Stimulated activated memory B cell treated with anti-CD40 and anti-IgM and Interleukin-4, amounts not matched to agents 10 μg/mL and 1 μg/mL and 100 μg/mL, for 72 hours (primary cell): ENCODE results near the gene PTPRK.

Experiments
- ATAC-seq: fragments of 150-1000 bp; cut with Tn5 transposase; 2 replicates; pipeline ENCODE4 v1.10.0; 2021
- H3K27ac Mint-ChIP-seq: one replicate; pipeline ENCODE4 v1.8.0; 2022; ENCODE audit warnings: mild to moderate bottlenecking, mixed read lengths
- H3K27me3 Mint-ChIP-seq: one replicate; pipeline ENCODE4 v1.8.0; 2022; ENCODE audit warnings: mixed read lengths
- H3K36me3 Mint-ChIP-seq: one replicate; pipeline ENCODE4 v1.8.0; 2022; ENCODE audit warnings: mixed read lengths
- H3K4me1 Mint-ChIP-seq: one replicate; pipeline ENCODE4 v1.8.0; 2022; ENCODE audit warnings: mixed read lengths
- H3K4me3 Mint-ChIP-seq: one replicate; pipeline ENCODE4 v1.8.0; 2022; ENCODE audit warnings: mild to moderate bottlenecking, moderate library complexity, mixed read lengths
- H3K9me3 Mint-ChIP-seq: one replicate; pipeline ENCODE4 v1.8.0; 2022; ENCODE audit warnings: mixed read lengths

Gene PTPRK

GRCh38 chr6:128370072-128370471, 150.3 kb downstream of the PTPRK start:
- Mint-ChIP-seq H3K27me3 (no peaks in the 10 kb centered on the region), H3K4me3 (no peak overlapping the region), H3K36me3 (no peaks in the 10 kb centered on the region), H3K27ac (no peak overlapping the region), H3K9me3 (peaks cover 10% of the 10 kb centered on the region), H3K4me1 (no peaks in the 10 kb centered on the region)
- ATAC-seq = no peak

GRCh38 chr6:128368213-128368944, 152.0 kb downstream of the PTPRK start:
- no peaks in the 10 kb centered on the region for H3K27me3 Mint-ChIP-seq
- H3K27ac Mint-ChIP-seq = no peak overlapping the region
- no peaks in the 10 kb centered on the region for H3K4me1 Mint-ChIP-seq
- no peak for ATAC-seq
- peaks cover 2% of the 10 kb centered on the region for H3K9me3 Mint-ChIP-seq
- no peaks in the 10 kb centered on the region for H3K36me3 Mint-ChIP-seq
- no peak overlapping the region for H3K4me3 Mint-ChIP-seq

GRCh38 chr6:128367437-128367836, 153.0 kb downstream of the PTPRK start:
- Mint-ChIP-seq H3K4me1 (no peaks in the 10 kb centered on the region), H3K4me3 (no peak overlapping the region), H3K9me3 (peaks cover 2% of the 10 kb centered on the region), H3K27me3 (no peaks in the 10 kb centered on the region), H3K36me3 (no peaks in the 10 kb centered on the region), H3K27ac (no peak overlapping the region)
- no peak for ATAC-seq

- H3K27ac Mint-ChIP-seq = no peak overlapping the region
- no peaks in the 10 kb centered on the region for H3K4me1 Mint-ChIP-seq
- H3K9me3 Mint-ChIP-seq = no peaks in the 10 kb centered on the region
- H3K27me3 Mint-ChIP-seq = no peaks in the 10 kb centered on the region
- no peaks in the 10 kb centered on the region for H3K36me3 Mint-ChIP-seq
- no peak for ATAC-seq
- no peak overlapping the region for H3K4me3 Mint-ChIP-seq
Measured at GRCh38 chr6:128365520-128366160, 154.8 kb downstream of the PTPRK start.

- Mint-ChIP-seq H3K27ac (no peak overlapping the region), H3K36me3 (no peaks in the 10 kb centered on the region), H3K9me3 (no peaks in the 10 kb centered on the region), H3K4me3 (no peak overlapping the region), H3K4me1 (no peaks in the 10 kb centered on the region), H3K27me3 (no peaks in the 10 kb centered on the region)
- no peak for ATAC-seq
Measured at GRCh38 chr6:128364766-128365519, 155.5 kb downstream of the PTPRK start.

GRCh38 chr6:128363020-128363813, 157.2 kb downstream of the PTPRK start:
- Mint-ChIP-seq H3K36me3 (no peaks in the 10 kb centered on the region), H3K27ac (no peak overlapping the region), H3K27me3 (no peaks in the 10 kb centered on the region), H3K4me3 (no peak overlapping the region), H3K9me3 (no peaks in the 10 kb centered on the region), H3K4me1 (no peaks in the 10 kb centered on the region)
- no peak for ATAC-seq

GRCh38 chr6:128361378-128361777, 159.0 kb downstream of the PTPRK start:
- no peak overlapping the region for H3K27ac Mint-ChIP-seq
- no peaks in the 10 kb centered on the region for H3K9me3 Mint-ChIP-seq
- H3K36me3 Mint-ChIP-seq = no peaks in the 10 kb centered on the region
- no peaks in the 10 kb centered on the region for H3K4me1 Mint-ChIP-seq
- H3K4me3 Mint-ChIP-seq = no peak overlapping the region
- no peaks in the 10 kb centered on the region for H3K27me3 Mint-ChIP-seq
- no peak for ATAC-seq

- no peak for ATAC-seq
- no peak overlapping the region for H3K4me3 Mint-ChIP-seq
- no peaks in the 10 kb centered on the region for H3K36me3 Mint-ChIP-seq
- no peaks in the 10 kb centered on the region for H3K4me1 Mint-ChIP-seq
- H3K27me3 Mint-ChIP-seq = no peaks in the 10 kb centered on the region
- no peak overlapping the region for H3K27ac Mint-ChIP-seq
- H3K9me3 Mint-ChIP-seq = no peaks in the 10 kb centered on the region
Measured at GRCh38 chr6:128358244-128358776, 162.1 kb downstream of the PTPRK start.

- Mint-ChIP-seq H3K4me1 (no peaks in the 10 kb centered on the region), H3K27me3 (no peaks in the 10 kb centered on the region), H3K36me3 (no peaks in the 10 kb centered on the region), H3K9me3 (no peaks in the 10 kb centered on the region), H3K4me3 (no peak overlapping the region), H3K27ac (no peak overlapping the region)
- no peak for ATAC-seq
Measured at GRCh38 chr6:128357392-128358130, 162.8 kb downstream of the PTPRK start.

GRCh38 chr6:128352366-128352765, 168.0 kb downstream of the PTPRK start:
- Mint-ChIP-seq H3K36me3 (no peaks in the 10 kb centered on the region), H3K9me3 (no peaks in the 10 kb centered on the region), H3K27me3 (no peaks in the 10 kb centered on the region), H3K4me1 (no peaks in the 10 kb centered on the region), H3K4me3 (no peak overlapping the region), H3K27ac (no peak overlapping the region)
- ATAC-seq = no peak

- H3K27ac Mint-ChIP-seq = no peak overlapping the region
- H3K4me3 Mint-ChIP-seq = no peak overlapping the region
- no peaks in the 10 kb centered on the region for H3K36me3 Mint-ChIP-seq
- no peak for ATAC-seq
- H3K27me3 Mint-ChIP-seq = no peaks in the 10 kb centered on the region
- H3K9me3 Mint-ChIP-seq = no peaks in the 10 kb centered on the region
- H3K4me1 Mint-ChIP-seq = no peaks in the 10 kb centered on the region
Measured at GRCh38 chr6:128351255-128351514, 169.2 kb downstream of the PTPRK start.

- no peaks in the 10 kb centered on the region for H3K9me3 Mint-ChIP-seq
- no peak overlapping the region for H3K4me3 Mint-ChIP-seq
- no peaks in the 10 kb centered on the region for H3K27me3 Mint-ChIP-seq
- no peak for ATAC-seq
- H3K36me3 Mint-ChIP-seq = no peaks in the 10 kb centered on the region
- H3K27ac Mint-ChIP-seq = no peak overlapping the region
- H3K4me1 Mint-ChIP-seq = no peaks in the 10 kb centered on the region
Measured at GRCh38 chr6:128350416-128351254, 169.8 kb downstream of the PTPRK start.

- Mint-ChIP-seq H3K4me3 (no peak overlapping the region), H3K9me3 (no peaks in the 10 kb centered on the region), H3K27me3 (no peaks in the 10 kb centered on the region), H3K36me3 (no peaks in the 10 kb centered on the region), H3K27ac (no peak overlapping the region), H3K4me1 (no peaks in the 10 kb centered on the region)
- no peak for ATAC-seq
Measured at GRCh38 chr6:128347123-128347522, 173.3 kb downstream of the PTPRK start.

- H3K4me1 Mint-ChIP-seq = no peaks in the 10 kb centered on the region
- no peaks in the 10 kb centered on the region for H3K9me3 Mint-ChIP-seq
- no peak overlapping the region for H3K27ac Mint-ChIP-seq
- no peak overlapping the region for H3K4me3 Mint-ChIP-seq
- no peaks in the 10 kb centered on the region for H3K36me3 Mint-ChIP-seq
- H3K27me3 Mint-ChIP-seq = no peaks in the 10 kb centered on the region
- ATAC-seq = no peak
Measured at GRCh38 chr6:128346569-128346968, 173.8 kb downstream of the PTPRK start.
